ENCODE results near the gene CFAP300.

The CFAP300 gene

GRCh38 chr11:102099755-102100154 is 52.5 kb downstream of the CFAP300 start:
- TF ChIP-seq CTCF (conservative IDR thresholded peaks at IDR 0.05; ENCODE audit: low read length) = no peak

GRCh38 chr11:102108734-102109440 is 61.6 kb downstream of the CFAP300 start:
- no peak for DNase-seq (ENCODE audit: low read depth)
- no peak for TF ChIP-seq CTCF (conservative IDR thresholded peaks at IDR 0.05; ENCODE audit: low read length)
- peak overlapping the region; percentile 75 for H3K4me3 ChIP-seq (ENCODE audit: low read length)

More at GRCh38 chr11:102099755-102100154, 52.5 kb downstream of the CFAP300 start:
- DNase-seq (ENCODE audit: low read depth) = no peak
- no peak overlapping the region for H3K4me3 ChIP-seq (ENCODE audit: low read length)

GRCh38 chr11:102109896-102110760 is 62.9 kb downstream of the CFAP300 start, which contains the start of gene YAP1:
Gene YAP1, plus strand, starts transcription at chr11:102110447. Its CDS starts 402 bp downstream, at chr11:102110849.
- DNase-seq (ENCODE audit: low read depth) = peak; percentile 97
- peak within 1 kb of the TSS; percentile 91 for H3K4me3 ChIP-seq (ENCODE audit: low read length)

GRCh38 chr11:102110761-102111010 is 63.4 kb downstream of the CFAP300 start:
- DNase-seq (ENCODE audit: low read depth) = no peak
- H3K4me3 ChIP-seq (ENCODE audit: low read length) = peak overlapping the region; percentile 91
- TF ChIP-seq CTCF (conservative IDR thresholded peaks at IDR 0.05; ENCODE audit: low read length) = no peak

More at GRCh38 chr11:102109896-102110760, 62.9 kb downstream of the CFAP300 start, which contains the start of gene YAP1:
- TF ChIP-seq CTCF (conservative IDR thresholded peaks at IDR 0.05; ENCODE audit: low read length) = no peak

GRCh38 chr11:102111011-102111786 is 64.0 kb downstream of the CFAP300 start:
- peak overlapping the region; percentile 91 for H3K4me3 ChIP-seq (ENCODE audit: low read length)
- peak; percentile 80 for DNase-seq (ENCODE audit: low read depth)

More at GRCh38 chr11:102111011-102111786, 64.0 kb downstream of the CFAP300 start:
- TF ChIP-seq CTCF (conservative IDR thresholded peaks at IDR 0.05; ENCODE audit: low read length) = no peak

Measured in AG10803 (cell line).